GM21360 (cell line): ENCODE results near the gene EMC8.

ENCODE experiments used
- ATAC-seq: cut with Tn5 transposase; IDR thresholded peaks from one replicate; pipeline ENCODE4 v1.9.1; 2021; ENCODE audit warnings: mild to moderate bottlenecking, moderate library complexity; ENCODE audit not compliant: unreplicated experiment

The EMC8 gene

DNA sequence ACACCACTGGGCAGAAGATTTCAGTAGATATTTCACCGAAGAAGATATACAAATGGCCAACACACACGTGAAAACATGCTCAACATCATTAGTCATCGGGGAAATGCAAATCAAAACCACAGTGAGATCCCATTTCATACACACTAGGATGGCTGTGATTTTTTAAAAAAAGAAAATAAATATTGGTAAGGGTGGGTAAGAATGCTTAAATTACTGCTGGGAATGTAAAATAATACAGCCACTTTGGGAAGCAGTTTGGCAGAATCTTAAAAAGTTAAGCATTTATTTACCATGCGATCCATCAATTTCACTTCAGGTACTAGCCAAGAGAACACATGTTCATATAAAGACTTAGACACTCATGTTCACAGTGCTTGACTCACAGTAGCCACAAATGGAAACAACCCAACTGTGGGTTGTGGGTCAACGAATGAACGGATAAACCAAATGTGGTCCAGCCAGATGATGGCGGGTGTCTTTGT, 42.0 kb downstream of the EMC8 start:
- no peak for ATAC-seq

GRCh38 chr16:85755929-85756768, 43.2 kb downstream of the EMC8 start:
- ATAC-seq: peak; percentile 36

GRCh38 chr16:85754413-85754812, 44.9 kb downstream of the EMC8 start:
- no peak for ATAC-seq

DNA sequence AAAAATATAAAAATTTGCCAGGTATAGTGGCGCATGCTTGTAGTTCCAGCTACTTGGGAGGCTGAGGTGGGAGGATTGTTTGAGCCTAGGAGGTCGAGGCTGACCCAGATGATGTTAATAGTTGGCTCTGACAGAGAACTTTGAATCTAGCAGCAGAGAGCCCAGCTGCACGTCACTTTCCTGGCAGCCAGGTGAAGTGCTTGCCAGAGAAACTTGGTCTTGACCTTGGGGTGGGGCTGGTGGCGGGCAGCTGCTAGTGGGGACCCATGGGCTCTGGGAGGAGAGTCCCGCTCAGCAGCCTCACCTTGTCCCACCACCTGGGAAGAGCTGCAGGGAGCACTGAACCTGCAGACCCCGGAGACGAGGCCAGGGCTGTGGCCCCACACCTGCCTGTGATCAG, 45.4 kb downstream of the EMC8 start:
- ATAC-seq: no peak

GRCh38 chr16:85753559-85753958, 45.8 kb downstream of the EMC8 start:
- ATAC-seq: no peak

- ATAC-seq: no peak
Measured at GRCh38 chr16:85752511-85753420, 46.6 kb downstream of the EMC8 start.

DNA sequence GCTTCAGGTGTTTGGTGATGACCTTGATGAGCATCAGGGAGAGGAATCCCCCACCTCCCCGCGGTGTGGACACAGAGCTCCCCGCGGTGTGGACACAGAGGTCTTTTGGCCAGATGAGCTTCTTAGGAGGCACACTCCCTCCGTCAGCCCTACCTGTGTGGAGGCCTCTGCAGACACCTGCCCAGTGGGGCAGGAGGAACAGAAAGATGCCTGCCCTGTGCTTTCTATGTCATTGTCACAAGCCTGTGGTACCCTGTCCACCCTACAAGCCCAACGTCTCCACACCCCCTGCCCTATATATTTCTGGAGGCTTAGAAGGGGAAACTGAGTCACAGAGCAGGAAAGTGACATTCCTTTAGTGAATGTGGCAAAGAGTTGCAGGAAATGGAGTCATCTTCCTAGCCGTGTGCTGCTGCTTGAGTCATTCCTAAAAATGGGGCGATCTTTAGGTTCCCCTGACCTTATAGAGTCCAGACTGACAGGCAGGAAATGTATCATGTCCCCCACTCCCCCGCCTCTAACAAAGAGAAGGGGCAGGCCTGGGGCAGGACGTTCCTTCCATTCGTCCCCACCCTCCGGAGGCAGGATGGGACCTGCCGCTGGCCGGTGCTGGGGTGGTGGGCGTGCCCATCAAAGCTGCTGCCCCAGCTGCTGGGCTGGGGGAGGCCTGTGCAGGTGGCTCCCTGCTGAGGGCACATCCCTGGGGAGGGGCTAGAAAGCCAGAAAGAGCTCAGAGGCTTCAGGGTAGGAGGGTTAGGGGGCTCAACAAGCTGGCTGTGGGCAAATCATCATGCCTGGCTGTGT, 47.4 kb downstream of the EMC8 start:
- no peak for ATAC-seq

- no peak for ATAC-seq
Measured at GRCh38 chr16:85750827-85751697, 48.3 kb downstream of the EMC8 start, which contains the start of gene C16orf74. Gene C16orf74 (minus strand): TSS chr16:85751096. CDS start chr16:85735217, 15,879 bp downstream.

DNA sequence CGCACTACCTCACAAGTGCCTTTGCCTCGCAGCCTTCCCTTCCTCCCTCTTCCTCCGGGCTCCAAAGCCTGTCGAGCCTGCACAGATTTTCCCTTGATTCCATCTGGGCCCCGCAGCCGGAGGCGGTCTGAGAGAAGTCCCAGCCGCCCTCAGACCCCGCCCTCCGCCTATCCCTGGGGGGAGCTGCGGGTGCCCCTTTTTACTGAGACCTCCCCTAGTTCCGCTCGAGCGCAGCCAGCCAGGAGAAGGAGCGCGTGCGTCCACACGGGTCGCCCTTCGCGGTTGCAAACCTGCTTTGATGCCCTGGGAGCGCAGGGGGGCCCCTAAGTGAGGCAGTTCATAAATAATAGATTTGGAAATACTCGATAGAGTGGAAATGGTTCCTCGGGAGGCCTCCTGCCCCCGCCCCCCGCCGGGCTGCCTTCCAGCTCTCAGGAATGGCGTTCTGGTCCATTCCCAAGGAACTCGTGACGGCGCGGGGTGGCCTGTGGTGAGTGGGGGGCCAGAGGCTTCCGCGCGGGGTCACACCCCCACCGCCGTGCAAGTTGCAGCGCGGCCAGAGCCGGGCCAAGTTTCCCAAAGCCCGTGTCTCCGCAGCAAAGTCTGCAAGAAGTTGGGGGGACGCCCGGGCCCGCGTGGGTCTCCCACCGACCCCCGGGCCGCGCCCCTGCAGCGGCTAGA, 49.1 kb downstream of the EMC8 start:
- no peak for ATAC-seq

GRCh38 chr16:85749771-85750145, 49.6 kb downstream of the EMC8 start:
- no peak for ATAC-seq

- ATAC-seq: no peak
Measured at GRCh38 chr16:85746460-85747215, 52.7 kb downstream of the EMC8 start.

DNA sequence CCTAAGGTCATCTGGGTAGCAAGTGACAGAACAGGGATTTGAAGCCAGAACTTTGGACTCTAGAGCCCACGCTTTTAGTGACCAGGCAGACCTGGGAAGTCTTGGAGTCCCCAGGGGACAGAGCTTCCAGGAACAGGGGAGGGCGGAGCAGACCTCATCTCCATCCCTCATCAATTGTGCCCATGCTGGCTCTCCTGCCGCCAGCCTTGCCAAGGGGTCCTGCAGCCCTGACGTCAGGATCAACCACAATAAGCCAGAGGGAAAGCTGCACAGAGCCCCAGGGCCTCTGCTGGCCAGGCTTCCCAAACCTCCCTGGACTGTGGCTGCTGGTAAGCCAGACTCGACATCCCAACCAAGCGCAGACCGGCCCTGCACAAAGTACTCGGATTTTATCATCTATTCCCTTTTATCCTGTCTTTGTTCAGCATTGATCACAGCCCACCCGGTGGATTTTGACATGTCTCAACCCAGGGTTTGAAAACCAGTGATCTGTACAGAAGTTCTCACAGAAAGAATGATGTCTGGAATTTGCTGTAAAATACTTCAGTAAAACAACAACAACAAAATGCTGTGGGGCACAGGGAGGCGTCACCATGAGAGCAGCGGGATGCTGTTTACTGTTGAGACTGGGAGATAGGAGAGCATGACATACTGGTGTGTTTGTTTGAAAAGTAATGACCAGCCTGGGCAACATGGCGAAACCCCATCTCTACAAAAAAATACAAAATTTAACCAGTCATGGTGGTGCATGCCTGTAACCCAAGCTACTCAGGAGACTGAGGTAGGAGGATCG, 60.2 kb downstream of the EMC8 start:
- ATAC-seq: no peak

DNA sequence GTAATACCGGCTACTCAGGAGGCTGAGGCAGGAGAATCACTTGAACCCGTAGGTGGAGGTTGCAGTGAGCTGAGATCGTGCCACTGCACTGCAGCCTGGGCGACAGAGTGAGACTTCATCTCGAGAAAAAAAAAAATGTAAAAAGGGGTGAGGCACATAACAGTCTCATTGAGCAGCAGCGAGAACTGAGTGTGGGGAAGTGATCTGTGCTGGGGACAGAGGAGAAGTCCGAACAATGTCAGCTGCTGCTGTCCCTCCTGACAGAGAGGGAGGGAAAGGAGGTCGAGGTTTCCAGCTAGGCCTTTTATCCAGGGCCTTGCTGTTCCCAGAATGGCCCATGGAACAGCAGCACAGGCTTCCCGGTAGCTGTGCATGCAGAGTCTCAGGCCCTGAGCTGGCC, 62.4 kb downstream of the EMC8 start:
- no peak for ATAC-seq

DNA sequence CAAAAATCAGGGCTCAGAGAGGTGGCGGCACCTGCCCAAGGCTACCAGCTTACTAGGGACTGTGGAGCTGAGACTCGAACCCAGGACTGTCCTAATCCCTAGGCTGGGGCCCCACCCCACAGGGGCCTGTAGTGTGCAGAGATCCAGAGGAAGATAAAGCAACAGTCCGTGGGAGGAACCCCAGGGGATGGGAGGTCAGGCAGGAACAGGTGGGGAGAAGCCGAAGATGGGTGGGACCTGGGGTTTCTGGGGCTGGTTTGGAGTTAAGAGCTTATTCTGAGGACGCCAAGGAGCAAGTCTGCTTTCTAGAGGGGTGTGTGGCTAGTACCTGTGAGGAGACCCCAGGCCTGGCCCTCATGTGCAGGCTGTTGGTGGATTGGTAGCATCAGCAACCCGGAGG, 63.4 kb downstream of the EMC8 start:
- no peak for ATAC-seq

- no peak for ATAC-seq
Measured at GRCh38 chr16:85735225-85735635, 64.1 kb downstream of the EMC8 start.

- no peak for ATAC-seq
Measured at GRCh38 chr16:85734311-85735017, 64.9 kb downstream of the EMC8 start.

DNA sequence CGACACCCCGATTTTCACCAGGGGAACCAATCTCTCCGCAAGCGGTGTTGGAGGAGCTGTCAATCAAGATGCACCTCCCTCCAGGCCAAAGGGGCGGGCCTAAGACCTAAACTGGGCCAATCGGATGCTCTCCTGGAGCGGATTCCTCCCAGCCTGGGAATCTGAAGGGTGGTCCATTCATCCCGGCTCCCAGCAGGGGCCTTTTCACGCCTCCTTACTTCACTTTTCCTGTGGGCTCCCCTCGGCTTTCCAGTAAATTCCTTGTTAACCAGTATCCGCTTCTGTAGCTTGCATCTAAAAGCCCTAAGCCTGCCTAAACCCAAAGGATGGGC, 65.5 kb downstream of the EMC8 start:
- no peak for ATAC-seq
